ENCODE results near the gene EMX2.

EMX2 gene

GRCh38 chr10:117544004-117544701 lies 1.6 kb downstream of the EMX2 start:
- no peak for DNase-seq (ENCODE audit: low read depth)
- TF ChIP-seq CTCF (conservative IDR thresholded peaks at IDR 0.05; ENCODE audit: control insufficient read depth, insufficient read depth, low read depth, low read length) = no peak
- peak overlapping the region; percentile 62 for H3K4me3 ChIP-seq (ENCODE audit: control insufficient read depth, low read depth, low read length)

- no peak for TF ChIP-seq CTCF (conservative IDR thresholded peaks at IDR 0.05; ENCODE audit: control insufficient read depth, insufficient read depth, low read depth, low read length)
- peak overlapping the region; percentile 62 for H3K4me3 ChIP-seq (ENCODE audit: control insufficient read depth, low read depth, low read length)
- DNase-seq (ENCODE audit: low read depth) = no peak
Observed at GRCh38 chr10:117544711-117545140, 2.2 kb downstream of the EMX2 start.

- H3K4me3 ChIP-seq (ENCODE audit: control insufficient read depth, low read depth, low read length) = peak overlapping the region; percentile 62
- DNase-seq (ENCODE audit: low read depth) = no peak
- no peak for TF ChIP-seq CTCF (conservative IDR thresholded peaks at IDR 0.05; ENCODE audit: control insufficient read depth, insufficient read depth, low read depth, low read length)
Observed at GRCh38 chr10:117545141-117546019, 2.8 kb downstream of the EMX2 start.

DNA sequence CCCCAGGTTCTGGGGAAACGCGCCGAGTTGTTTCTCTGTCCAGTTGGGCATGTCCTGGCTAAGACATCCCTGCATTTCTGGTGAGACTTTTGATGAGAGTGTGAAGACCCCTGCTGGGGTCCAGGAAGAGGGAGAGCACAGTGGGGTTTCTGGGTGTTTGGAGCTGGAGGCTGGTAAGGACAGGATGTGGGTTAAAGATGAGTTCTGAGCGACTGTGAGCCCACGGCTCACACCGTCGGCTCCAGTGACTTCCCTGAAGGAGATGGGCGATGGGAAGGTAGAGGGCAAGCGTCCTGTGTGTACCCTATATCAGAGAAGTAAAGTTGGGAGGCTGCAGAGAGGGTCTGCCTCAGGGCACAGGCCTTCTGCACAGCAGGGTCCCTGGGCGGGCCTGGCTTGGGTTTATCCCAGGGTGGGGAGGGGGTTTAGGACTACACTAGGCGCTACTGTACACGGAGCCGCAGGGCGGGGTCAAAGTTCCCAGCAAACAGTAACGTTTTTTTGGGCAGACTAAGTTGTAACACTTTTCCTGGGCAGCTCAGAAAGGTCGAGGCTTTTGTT lies 3.6 kb downstream of the EMX2 start:
- no peak for DNase-seq (ENCODE audit: low read depth)
- no peak overlapping the region for H3K4me3 ChIP-seq (ENCODE audit: control insufficient read depth, low read depth, low read length)
- no peak for TF ChIP-seq CTCF (conservative IDR thresholded peaks at IDR 0.05; ENCODE audit: control insufficient read depth, insufficient read depth, low read depth, low read length)

GRCh38 chr10:117546581-117547015 lies 4.1 kb downstream of the EMX2 start:
- DNase-seq (ENCODE audit: low read depth) = no peak
- H3K4me3 ChIP-seq (ENCODE audit: control insufficient read depth, low read depth, low read length) = no peak overlapping the region
- no peak for TF ChIP-seq CTCF (conservative IDR thresholded peaks at IDR 0.05; ENCODE audit: control insufficient read depth, insufficient read depth, low read depth, low read length)

DNA sequence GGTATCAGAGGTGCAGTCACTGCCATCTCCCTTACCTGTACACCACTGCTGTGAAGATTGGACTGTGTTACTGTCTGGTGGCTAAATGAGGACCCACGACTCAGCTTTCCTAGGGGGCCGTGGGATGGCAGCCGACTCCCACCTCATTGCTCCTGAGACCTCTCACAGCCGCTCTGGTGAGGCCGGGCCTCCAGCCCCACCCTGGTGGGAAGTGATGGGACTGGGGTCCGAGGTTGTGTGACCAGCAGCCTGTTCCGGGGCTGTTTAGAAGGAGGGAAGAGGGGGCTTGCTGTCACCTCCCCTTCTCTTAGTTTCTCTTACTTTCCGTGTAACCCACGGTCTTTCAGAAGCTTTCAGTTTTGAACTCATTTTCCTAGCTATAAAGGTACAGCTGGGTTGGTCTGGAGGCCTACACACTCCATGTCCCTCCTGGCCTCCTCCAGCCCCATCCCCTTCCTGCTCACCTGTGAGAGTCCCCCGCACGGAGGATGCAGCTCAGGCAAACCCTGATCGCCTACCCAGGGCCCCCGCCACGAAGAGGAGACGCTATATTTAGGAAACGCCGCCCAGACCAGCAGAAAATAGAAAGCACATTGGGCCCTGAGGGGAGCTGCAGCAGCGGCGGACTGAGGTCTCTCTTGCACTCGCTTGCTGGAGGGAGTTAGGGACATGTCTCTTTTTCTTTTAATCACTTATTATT lies 4.6 kb downstream of the EMX2 start:
- DNase-seq (ENCODE audit: low read depth) = no peak
- no peak overlapping the region for H3K4me3 ChIP-seq (ENCODE audit: control insufficient read depth, low read depth, low read length)
- no peak for TF ChIP-seq CTCF (conservative IDR thresholded peaks at IDR 0.05; ENCODE audit: control insufficient read depth, insufficient read depth, low read depth, low read length)

Data from fibroblast of mammary gland (primary cell).